Erythroblast (primary cell): ENCODE measurements around the gene ARSI.

ENCODE experiments used
- DNase-seq, 2 experiments: peaks; one replicate each; lab custom pipeline; 2025; lab: John Stamatoyannopoulos, UW
- GATA1 ChIP-seq: IDR thresholded peaks from 2 replicates; pipeline ENCODE4 v1.6.1; 2011; ENCODE audit warnings: low read depth, mild to moderate bottlenecking, control low read depth, low read length, moderate library complexity
- POLR2A ChIP-seq: IDR thresholded peaks from 2 replicates; pipeline ENCODE4 v1.6.1; 2011; ENCODE audit warnings: mild to moderate bottlenecking, low read length

The ARSI gene

GRCh38 chr5:150302301-150303069 lies at the start of gene ARSI:
Gene ARSI (minus strand): TSS chr5:150302905. CDS start chr5:150302373, 532 bp downstream.
- TF ChIP-seq GATA1 = no peak
- TF ChIP-seq POLR2A = no peak
- DNase-seq = no peak

- TF ChIP-seq GATA1 = no peak
- no peak for TF ChIP-seq POLR2A
- peak; percentile 56 to 58 for DNase-seq
Observed at GRCh38 chr5:150350524-150351344, 48.0 kb upstream of the ARSI start.

- no peak for TF ChIP-seq POLR2A
- TF ChIP-seq GATA1 = no peak
- no peak for DNase-seq
Observed at GRCh38 chr5:150349681-150350275, 47.1 kb upstream of the ARSI start.

GRCh38 chr5:150347451-150347850 lies 44.7 kb upstream of the ARSI start:
- no peak for DNase-seq
- TF ChIP-seq POLR2A = no peak
- TF ChIP-seq GATA1 = no peak

GRCh38 chr5:150347003-150347402 lies 44.3 kb upstream of the ARSI start:
- TF ChIP-seq GATA1 (no peak), POLR2A (no peak)
- DNase-seq = no peak

GRCh38 chr5:150346592-150346991 lies 43.9 kb upstream of the ARSI start:
- DNase-seq = no peak
- TF ChIP-seq POLR2A (no peak), GATA1 (no peak)

- DNase-seq = no peak
- TF ChIP-seq POLR2A (no peak), GATA1 (no peak)
Observed at GRCh38 chr5:150345716-150346115, 43.0 kb upstream of the ARSI start.

GRCh38 chr5:150343994-150344631 lies 41.4 kb upstream of the ARSI start:
- DNase-seq = no peak

GRCh38 chr5:150342583-150342982 lies 39.9 kb upstream of the ARSI start:
- no peak for DNase-seq

More at GRCh38 chr5:150343994-150344631, 41.4 kb upstream of the ARSI start:
- no peak for TF ChIP-seq POLR2A
- no peak for TF ChIP-seq GATA1

GRCh38 chr5:150341989-150342388 lies 39.3 kb upstream of the ARSI start:
- no peak for DNase-seq

More at GRCh38 chr5:150342583-150342982, 39.9 kb upstream of the ARSI start:
- TF ChIP-seq POLR2A = no peak
- TF ChIP-seq GATA1 = no peak

GRCh38 chr5:150341331-150341730 lies 38.6 kb upstream of the ARSI start:
- no peak for TF ChIP-seq GATA1
- no peak for TF ChIP-seq POLR2A
- no peak for DNase-seq

More at GRCh38 chr5:150341989-150342388, 39.3 kb upstream of the ARSI start:
- TF ChIP-seq GATA1 (no peak), POLR2A (no peak)

- no peak for TF ChIP-seq GATA1
- TF ChIP-seq POLR2A = no peak
Observed at GRCh38 chr5:150340614-150341255, 38.0 kb upstream of the ARSI start.

GRCh38 chr5:150339841-150340240 lies 37.1 kb upstream of the ARSI start:
- TF ChIP-seq GATA1 (no peak), POLR2A (no peak)
- DNase-seq = no peak

More at GRCh38 chr5:150340614-150341255, 38.0 kb upstream of the ARSI start:
- no peak for DNase-seq
